PC-9 (cell line): Measurements from ENCODE around the gene HOATZ. TPM values are rescaled to one million over a fixed set of nuclear protein-coding genes. Genes with fewer than 3 reads are reported as not detected.

Source experiments
- BruUV-seq: library from RNA; stranded (reverse); fragments of 400-500 nt; replicated peaks from 2 replicates; lab custom pipeline; 2021; lab: Mats Ljungman, UMichigan
- CTCF ChIA-PET: fragments of 300-600 bp; sonication (Branson Sonifier 250); formaldehyde crosslinking; loops from one replicate; lab custom pipeline; 2022; ENCODE audit warnings: antibody characterized with exemption; lab: Charles Lee
- POLR2A ChIA-PET: fragments of 300-600 bp; sonication (Branson Sonifier 250); formaldehyde crosslinking; loops from one replicate; lab custom pipeline; 2022; ENCODE audit warnings: antibody characterized with exemption; ENCODE audit not compliant: unreplicated experiment; lab: Charles Lee
- DNase-seq, 2 experiments: peaks; one replicate each; pipeline versions ENCODE4 v3.0.0 to v3.0.0-alpha.2; 2015 to 2022; ENCODE audit warnings: mixed read lengths in 1 of 2
- H2AFZ ChIP-seq: fragments of 200-600 bp; sonication (generic); 2 replicates; pipeline ENCODE4 v1.8.1; 2017; ENCODE audit warnings: antibody characterized with exemption
- H3F3A ChIP-seq: fragments of 200-600 bp; sonication (generic); 2 replicates; pipeline ENCODE4 v1.8.1; 2017; ENCODE audit warnings: antibody characterized with exemption, mild to moderate bottlenecking, low read depth; ENCODE audit not compliant: insufficient read depth
- H3K27ac ChIP-seq: fragments of 200-600 bp; sonication (generic); 2 replicates; pipeline ENCODE4 v1.6.1; 2016; ENCODE audit warnings: mixed run types
- H3K27me3 ChIP-seq: fragments of 200-600 bp; sonication (generic); 2 replicates; pipeline ENCODE4 v1.6.1; 2016; ENCODE audit warnings: low read depth, mixed run types; ENCODE audit not compliant: insufficient read depth
- H3K36me3 ChIP-seq: fragments of 200-600 bp; sonication (generic); 2 replicates; pipeline ENCODE4 v1.6.1; 2016; ENCODE audit warnings: low read depth, mixed run types
- H3K4me1 ChIP-seq: fragments of 200-600 bp; sonication (generic); replicated peaks from 2 replicates; pipeline ENCODE4 v1.6.1; 2016; ENCODE audit warnings: mixed run types; ENCODE audit not compliant: insufficient read depth
- H3K4me2 ChIP-seq: fragments of 200-600 bp; sonication (generic); 2 replicates; pipeline ENCODE4 v1.6.1; 2017; ENCODE audit warnings: mixed run types
- H3K4me3 ChIP-seq: fragments of 200-600 bp; sonication (generic); 2 replicates; pipeline ENCODE4 v1.6.1; 2016; ENCODE audit warnings: mixed run types
- H3K79me2 ChIP-seq: fragments of 200-600 bp; sonication (generic); 2 replicates; pipeline ENCODE4 v1.6.1; 2017; ENCODE audit warnings: low read depth, mixed run types
- H3K9me2 ChIP-seq: fragments of 200-600 bp; sonication (generic); 2 replicates; pipeline ENCODE4 v1.8.1; 2017; ENCODE audit warnings: mild to moderate bottlenecking; ENCODE audit not compliant: insufficient read depth
- H3K9me3 ChIP-seq: fragments of 200-600 bp; sonication (generic); 2 replicates; pipeline ENCODE4 v1.8.1; 2016; ENCODE audit warnings: low read depth; ENCODE audit not compliant: insufficient read depth
- H4K20me1 ChIP-seq: fragments of 200-600 bp; sonication (generic); 2 replicates; pipeline ENCODE4 v1.8.1; 2017; ENCODE audit not compliant: insufficient read depth
- EZH2 ChIP-seq: fragments of 200-600 bp; sonication (generic); IDR thresholded peaks from 2 replicates; pipeline ENCODE4 v1.8.0; 2017; ENCODE audit warnings: antibody characterized with exemption, low read depth
- intact Hi-C: fragments of 100-400 bp; cut with micrococcal nuclease; formaldehyde crosslinking; loops from one replicate; pipeline ENCODE4 v1.10.0; 2022; ENCODE audit not compliant: unreplicated experiment
- total RNA-seq: library from RNA; stranded (reverse); gene quantifications from 2 replicates; pipeline ENCODE4 v1.2.3, GENCODE V29; 2021
- TF ChIP-seq, protein P1 (sequence below): fragments of 200-600 bp; sonication (generic); conservative IDR thresholded peaks from 2 replicates; pipeline ENCODE4 v1.6.1; 2017; ENCODE audit warnings: mixed run types, antibody characterized with exemption, mild to moderate bottlenecking, moderate library complexity

The HOATZ gene
- total RNA-seq, 1 experiment from 2014 or later, result not detected

DNA sequence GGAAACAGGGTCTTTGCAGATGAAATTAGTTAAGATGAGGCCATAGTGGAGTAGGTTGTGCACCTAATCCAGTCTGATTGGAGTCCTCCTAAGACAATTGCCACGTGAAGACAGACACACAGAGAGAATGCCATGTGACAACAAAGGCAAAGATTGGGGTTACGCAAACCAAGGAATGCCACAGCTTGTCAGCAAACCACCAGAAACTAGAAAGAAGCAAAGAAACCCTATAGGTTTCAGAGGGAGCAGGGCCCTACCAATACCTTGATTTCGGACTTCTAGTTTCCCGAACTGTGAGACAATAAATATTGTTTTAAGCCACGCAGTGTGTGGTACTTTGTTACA lies 17.8 kb downstream of the HOATZ start:
- H3K36me3 ChIP-seq, result no peaks in the 10 kb centered on the region
- H3K27ac ChIP-seq, result no peak overlapping the region
- intact Hi-C loops, result no loop called here
- CTCF ChIA-PET, result no interaction called here
- H3K4me2 ChIP-seq, result no peak overlapping the region
- H3K4me1 ChIP-seq, result peaks cover 16% of the 10 kb centered on the region; the same call in 1 of the 2 replicates
- H3K27me3 ChIP-seq, result no peaks in the 10 kb centered on the region
- TF ChIP-seq, protein P1, sequence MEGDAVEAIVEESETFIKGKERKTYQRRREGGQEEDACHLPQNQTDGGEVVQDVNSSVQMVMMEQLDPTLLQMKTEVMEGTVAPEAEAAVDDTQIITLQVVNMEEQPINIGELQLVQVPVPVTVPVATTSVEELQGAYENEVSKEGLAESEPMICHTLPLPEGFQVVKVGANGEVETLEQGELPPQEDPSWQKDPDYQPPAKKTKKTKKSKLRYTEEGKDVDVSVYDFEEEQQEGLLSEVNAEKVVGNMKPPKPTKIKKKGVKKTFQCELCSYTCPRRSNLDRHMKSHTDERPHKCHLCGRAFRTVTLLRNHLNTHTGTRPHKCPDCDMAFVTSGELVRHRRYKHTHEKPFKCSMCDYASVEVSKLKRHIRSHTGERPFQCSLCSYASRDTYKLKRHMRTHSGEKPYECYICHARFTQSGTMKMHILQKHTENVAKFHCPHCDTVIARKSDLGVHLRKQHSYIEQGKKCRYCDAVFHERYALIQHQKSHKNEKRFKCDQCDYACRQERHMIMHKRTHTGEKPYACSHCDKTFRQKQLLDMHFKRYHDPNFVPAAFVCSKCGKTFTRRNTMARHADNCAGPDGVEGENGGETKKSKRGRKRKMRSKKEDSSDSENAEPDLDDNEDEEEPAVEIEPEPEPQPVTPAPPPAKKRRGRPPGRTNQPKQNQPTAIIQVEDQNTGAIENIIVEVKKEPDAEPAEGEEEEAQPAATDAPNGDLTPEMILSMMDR, result no peak
- no peak for TF ChIP-seq EZH2
- no peaks in the 10 kb centered on the region for H3K9me3 ChIP-seq
- H3F3A ChIP-seq, result no peaks in the 10 kb centered on the region
- H3K4me3 ChIP-seq, result no peak overlapping the region
- DNase-seq, result no peak
- BruUV-seq, result no TSS peak
- H4K20me1 ChIP-seq, result no peaks in the 10 kb centered on the region
- H2AFZ ChIP-seq, result no peak overlapping the region
- H3K9me2 ChIP-seq, result no peaks in the 10 kb centered on the region
- no peaks in the 10 kb centered on the region for H3K79me2 ChIP-seq
- POLR2A ChIA-PET, result no interaction called here

DNA sequence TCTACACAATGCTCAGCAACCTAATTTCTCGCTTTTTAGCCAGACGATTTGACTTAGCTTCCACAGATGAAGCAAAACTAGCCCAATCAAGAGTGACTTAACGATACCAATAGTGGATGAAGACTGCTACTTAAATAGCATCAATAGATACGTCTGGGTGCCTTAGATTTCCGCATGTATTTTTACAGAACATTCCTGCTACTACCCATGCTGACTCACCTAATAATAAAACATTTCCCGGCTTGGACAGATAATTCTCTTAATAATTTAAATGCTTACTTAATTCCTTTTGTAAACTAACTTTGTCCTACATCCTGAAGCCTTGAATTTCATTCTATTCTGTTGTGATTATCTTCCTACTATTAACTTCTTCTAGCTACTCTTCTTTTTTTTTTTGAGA lies 20.7 kb downstream of the HOATZ start:
- Histone ChIP-seq H3K36me3 (no peaks in the 10 kb centered on the region), H2AFZ (no peak overlapping the region), H3K4me1 (peaks cover 37% of the 10 kb centered on the region), H4K20me1 (no peaks in the 10 kb centered on the region), H3F3A (peaks cover 12% of the 10 kb centered on the region; the same call in 1 of the 2 replicates), H3K27me3 (no peaks in the 10 kb centered on the region), H3K4me3 (no peak overlapping the region), H3K9me2 (no peaks in the 10 kb centered on the region), H3K79me2 (no peaks in the 10 kb centered on the region), H3K4me2 (no peak overlapping the region), H3K9me3 (peaks cover 6% of the 10 kb centered on the region; the same call in 1 of the 2 replicates), H3K27ac (no peak overlapping the region)
- POLR2A ChIA-PET, result no interaction called here
- no peak for DNase-seq
- intact Hi-C loops, result no loop called here
- TF ChIP-seq EZH2, result no peak
- TF ChIP-seq, protein P1, result no peak
- CTCF ChIA-PET, result no interaction called here
- BruUV-seq, result no TSS peak

GRCh38 chr11:111537336-111537860 lies 22.8 kb downstream of the HOATZ start:
- POLR2A ChIA-PET, result no interaction called here
- Histone ChIP-seq H4K20me1 (no peaks in the 10 kb centered on the region), H3K4me1 (peaks cover 23% of the 10 kb centered on the region), H2AFZ (no peak overlapping the region), H3K9me2 (no peaks in the 10 kb centered on the region), H3K4me3 (no peak overlapping the region), H3K27me3 (no peaks in the 10 kb centered on the region), H3K9me3 (peaks cover 6% of the 10 kb centered on the region; the same call in 1 of the 2 replicates), H3F3A (peaks cover 12% of the 10 kb centered on the region; the same call in 1 of the 2 replicates), H3K79me2 (no peaks in the 10 kb centered on the region), H3K27ac (no peak overlapping the region), H3K4me2 (no peak overlapping the region), H3K36me3 (no peaks in the 10 kb centered on the region)
- intact Hi-C loops, result no loop called here
- no TSS peak for BruUV-seq
- no peak for TF ChIP-seq EZH2
- TF ChIP-seq, protein P1, result no peak
- DNase-seq, result no peak
- CTCF ChIA-PET, result no interaction called here
